ENCODE data around the gene B4GALT5.

- TF ChIP-seq CTCF (IDR thresholded peaks at IDR 0.05) (no peak), POLR2A (IDR thresholded peaks at IDR 0.05) (no peak)
These were observed 113.9 kb downstream of the B4GALT5 start for GRCh38 chr20:49599746-49600113.
